Left lobe of liver (tissue), 2 donors: Measurements from ENCODE around the gene CPN1. TPM values are rescaled to one million over a fixed set of nuclear protein-coding genes. Genes with fewer than 3 reads are reported as not detected.
A peak's percentile ranks its signal among the peaks of the same experiment; 100 is the strongest.

Experiments
- ATAC-seq: fragments of 200-7000 bp; cut with Tn5 transposase; one replicate; pipeline ENCODE4 v1.9.1; 2020; ENCODE audit warnings: mild to moderate bottlenecking, moderate library complexity
- DNase-seq: peaks from one replicate; pipeline ENCODE4 v3.0.0-alpha.2; 2020; ENCODE audit warnings: low spot score
- total RNA-seq: library from RNA; stranded (reverse); gene quantifications from one replicate; pipeline ENCODE4 v1.2.1, GENCODE V29; 2021
- donor health status: DM: no; HTN: no; CAD: no; lungs with moderate emphysema.
- donor health status: DM: no; HTN: yes; CAD: no.

Gene CPN1
- total RNA-seq, 1 donor from 2014 or later = 46.9 TPM

- no peak for DNase-seq
- ATAC-seq = no peak
These were observed 82.2 kb downstream of the CPN1 start for GRCh38 chr10:99999319-100000108.

GRCh38 chr10:99998889-99999288 lies 82.8 kb downstream of the CPN1 start:
- ATAC-seq (no peak), DNase-seq (no peak)

- DNase-seq (no peak), ATAC-seq (no peak)
These were observed 84.7 kb downstream of the CPN1 start for GRCh38 chr10:99996671-99997648.

GRCh38 chr10:99995713-99996112 lies 86.0 kb downstream of the CPN1 start:
- ATAC-seq (no peak), DNase-seq (no peak)

GRCh38 chr10:99995269-99995668 lies 86.4 kb downstream of the CPN1 start:
- ATAC-seq = no peak

GRCh38 chr10:99994801-99995200 lies 86.9 kb downstream of the CPN1 start:
- DNase-seq (no peak), ATAC-seq (no peak)

More at GRCh38 chr10:99995269-99995668, 86.4 kb downstream of the CPN1 start:
- no peak for DNase-seq

GRCh38 chr10:99993701-99994689 lies 87.7 kb downstream of the CPN1 start:
- DNase-seq = peak; percentile 53
- peak; percentile 62 for ATAC-seq

Other genes with a start within 250 kb of the CPN1 start
- 11.6 TPM for gene DNMBP, start 71.9 kb downstream of the CPN1 start, total RNA-seq
- gene ERLIN1, start 104.2 kb upstream of the CPN1 start, total RNA-seq = 43.6 TPM
- gene CHUK, start 147.7 kb upstream of the CPN1 start, total RNA-seq = 9.4 TPM
- 8.0 TPM for gene CWF19L1, start 185.8 kb upstream of the CPN1 start, total RNA-seq
- gene BLOC1S2, start 204.8 kb upstream of the CPN1 start, total RNA-seq = 16.4 TPM
- 0.20 TPM for gene PKD2L1, start 248.4 kb upstream of the CPN1 start, total RNA-seq